G401 (cell line): ENCODE data around the gene HOXD12. TPM values are rescaled to one million over a fixed set of nuclear protein-coding genes. Genes with fewer than 3 reads are reported as not detected.

Experiments
- DNase-seq: peaks from one replicate; pipeline ENCODE4 v3.0.0-alpha.2; 2015; ENCODE audit warnings: low spot score
- in situ Hi-C: cut with HindIII; loops from 2 replicates; pipeline ENCODE4 v1.10.0; 2016; ENCODE audit warnings: low sequenced_read_pairs, mixed read lengths
- total RNA-seq: library from RNA; depleted of rRNA; stranded (reverse); fragments of >200 nt; shearing (Covaris generic); gene quantifications from 2 replicates; pipeline ENCODE4 v1.2.3, GENCODE V29; 2014

HOXD12 gene
- total RNA-seq, 1 experiment from 2014 or later, result not detected

- DNase-seq, result no peak
- in situ Hi-C loops, result no loop called here
Observed at GRCh38 chr2:176103194-176103593, 3.6 kb downstream of the HOXD12 start.

GRCh38 chr2:176103742-176104315 lies 4.2 kb downstream of the HOXD12 start:
- no peak for DNase-seq
- in situ Hi-C loops, result no loop called here

GRCh38 chr2:176104316-176105077 lies 4.9 kb downstream of the HOXD12 start:
- no peak for DNase-seq

GRCh38 chr2:176105078-176105729 lies 5.6 kb downstream of the HOXD12 start:
- DNase-seq, result no peak
- in situ Hi-C loops, result no loop called here

More at GRCh38 chr2:176104316-176105077, 4.9 kb downstream of the HOXD12 start:
- in situ Hi-C loops, result no loop called here

GRCh38 chr2:176105730-176106580 lies 6.4 kb downstream of the HOXD12 start:
- DNase-seq, result no peak
- in situ Hi-C loops, result no loop called here

GRCh38 chr2:176106581-176107539 lies 7.3 kb downstream of the HOXD12 start, which contains the start of gene HOXD11:
TSS of gene HOXD11 (plus strand) at chr2:176107280. CDS start at chr2:176107356, 76 bp downstream.
- no peak for DNase-seq
- in situ Hi-C loops, result no loop called here

- in situ Hi-C loops, result no loop called here
- no peak for DNase-seq
Observed at GRCh38 chr2:176107731-176108181, 8.2 kb downstream of the HOXD12 start.

- DNase-seq, result no peak
- in situ Hi-C loops, result no loop called here
Observed at GRCh38 chr2:176109192-176109901, 9.8 kb downstream of the HOXD12 start.

- no peak for DNase-seq
- in situ Hi-C loops, result no loop called here
Observed at GRCh38 chr2:176109946-176110345, 10.4 kb downstream of the HOXD12 start.

GRCh38 chr2:176110415-176111308 lies 11.1 kb downstream of the HOXD12 start:
- no peak for DNase-seq
- in situ Hi-C loops, result no loop called here

GRCh38 chr2:176111309-176111663 lies 11.7 kb downstream of the HOXD12 start:
- in situ Hi-C loops, result no loop called here
- DNase-seq, result peak; percentile 40

- DNase-seq, result no peak
- in situ Hi-C loops, result no loop called here
Observed at GRCh38 chr2:176111846-176112374, 12.3 kb downstream of the HOXD12 start.

GRCh38 chr2:176112375-176113302 lies 13.0 kb downstream of the HOXD12 start:
- DNase-seq, result no peak
- in situ Hi-C loops, result no loop called here

GRCh38 chr2:176114120-176114929 lies 14.7 kb downstream of the HOXD12 start:
- in situ Hi-C loops, result no loop called here
- no peak for DNase-seq
